Left lung (tissue), 10 donors: Measurements from ENCODE around the gene PEX11G. TPM values are rescaled to one million over a fixed set of nuclear protein-coding genes. Genes with fewer than 3 reads are reported as not detected.

Experiments used
- ATAC-seq: fragments of 200-7000 bp; cut with Tn5 transposase; one replicate; pipeline ENCODE4 v1.9.1; 2020; ENCODE audit warnings: moderate library complexity
- DNase-seq, 4 donors: peaks; one replicate each; pipeline ENCODE4 v3.0.0-alpha.2; 2013 to 2020
- H3K27ac ChIP-seq, 2 donors: fragments of 200-600 bp; sonication (generic) in 1 of 2; one replicate each; pipeline versions ENCODE4 v1.5.0 to v1.8.0; 2020 to 2021
- H3K27me3 ChIP-seq, 2 donors: fragments of 200-600 bp; sonication (generic) in 1 of 2; one replicate each; pipeline versions ENCODE4 v1.5.0 to v1.8.0; 2020 to 2021
- H3K36me3 ChIP-seq, 2 donors: fragments of 200-600 bp; sonication (generic) in 1 of 2; one replicate each; pipeline versions ENCODE4 v1.5.0 to v1.8.0; 2020 to 2021
- H3K4me1 ChIP-seq, 2 donors: fragments of 200-600 bp; one replicate each; pipeline ENCODE4 v1.8.0; 2021
- H3K4me3 ChIP-seq, 2 donors: fragments of 200-600 bp; sonication (generic) in 1 of 2; one replicate each; pipeline versions ENCODE4 v1.5.0 to v1.8.0; 2020 to 2021; ENCODE audit warnings: mild to moderate bottlenecking in 1 of 2
- H3K9me3 ChIP-seq, 2 donors: fragments of 200-600 bp; sonication (generic) in 1 of 2; one replicate each; pipeline versions ENCODE4 v1.5.0 to v1.8.0; 2020 to 2021
- CTCF ChIP-seq, 2 donors: fragments of 200-600 bp; sonication (generic) in 1 of 2; IDR thresholded peaks; one replicate each; pipeline versions ENCODE4 v1.5.0 to v1.8.0; 2021; ENCODE audit warnings: antibody characterized with exemption in 2 of 2
- intact Hi-C, 2 donors: fragments of 100-400 bp; cut with DNase I; formaldehyde crosslinking; loops; one replicate each; pipeline versions ENCODE4 v1.11.2 to v1.14.2; 2022
- polyA plus RNA-seq, 6 donors: library from polyadenylated mRNA; unstranded; fragments of 120-200 nt; gene quantifications; one replicate each; pipeline ENCODE4 v1.2.1, GENCODE V29; 2013; ENCODE audit not compliant: insufficient read length in 6 of 6
- total RNA-seq, 2 donors: library from RNA; stranded (reverse); fragmentation: NEBNext Ultra II Directional; extraction: Animal tissue kit (Norgen Biotek cat#: 25700); gene quantifications; one replicate each; pipeline ENCODE4 v1.2.1, GENCODE V29; 2021
- donor health status: DM: no; HTN: yes; CAD: no.
- donor health status: DM: no; HTN: no; CAD: no.

PEX11G gene
- total and polyA plus RNA-seq, 8 donors = 2.9 to 5.4 (median 4.0) TPM

GRCh38 chr19:7521551-7522071 lies 32.8 kb upstream of the PEX11G start:
- DNase-seq (no peak), ATAC-seq (no peak)
- Histone ChIP-seq H3K4me1 (peaks cover 7 to 42% of the 10 kb centered on the region in 2 donors), H3K36me3 (peaks cover 0 to 45% of the 10 kb centered on the region in 2 donors), H3K4me3 (peak overlapping the region; percentile 92 to 93), H3K27me3 (peaks cover 0 to 14% of the 10 kb centered on the region in 2 donors), H3K27ac (peak overlapping the region; percentile 40 to 73), H3K9me3 (no peaks in the 10 kb centered on the region)
- no peak for TF ChIP-seq CTCF (IDR thresholded peaks at IDR 0.05)
- intact Hi-C loops = no loop called here

GRCh38 chr19:7520131-7521051 lies 31.6 kb upstream of the PEX11G start:
- intact Hi-C loops = no loop called here
- TF ChIP-seq CTCF (IDR thresholded peaks at IDR 0.05) = no peak
- no peak for DNase-seq

GRCh38 chr19:7519361-7520130 lies 30.7 kb upstream of the PEX11G start:
- no peak for TF ChIP-seq CTCF (IDR thresholded peaks at IDR 0.05)
- no peaks in the 10 kb centered on the region for H3K9me3 ChIP-seq
- H3K36me3 ChIP-seq = peaks cover 0 to 24% of the 10 kb centered on the region in 2 donors
- intact Hi-C loops = no loop called here
- peaks cover 0 to 32% of the 10 kb centered on the region in 2 donors for H3K27me3 ChIP-seq
- H3K4me1 ChIP-seq = peaks cover 7 to 48% of the 10 kb centered on the region in 2 donors
- ATAC-seq (no peak), DNase-seq (no peak)
- no peak overlapping the region for H3K27ac ChIP-seq
- H3K4me3 ChIP-seq = no peak overlapping the region

More at GRCh38 chr19:7520131-7521051, 31.6 kb upstream of the PEX11G start:
- no peaks in the 10 kb centered on the region for H3K9me3 ChIP-seq
- H3K27me3 ChIP-seq = peaks cover 0 to 24% of the 10 kb centered on the region in 2 donors
- H3K36me3 ChIP-seq = peaks cover 0 to 33% of the 10 kb centered on the region in 2 donors
- H3K27ac ChIP-seq = no peak overlapping the region
- H3K4me3 ChIP-seq = no peak overlapping the region
- peaks cover 7 to 49% of the 10 kb centered on the region in 2 donors for H3K4me1 ChIP-seq
- ATAC-seq = no peak

GRCh38 chr19:7516878-7517277 lies 28.0 kb upstream of the PEX11G start:
- intact Hi-C loops = no loop called here
- no peak for ATAC-seq
- TF ChIP-seq CTCF (IDR thresholded peaks at IDR 0.05) = no peak
- peak overlapping the region; percentile 77 to 80 for H3K27ac ChIP-seq
- peaks cover 0 to 46% of the 10 kb centered on the region in 2 donors for H3K27me3 ChIP-seq
- H3K9me3 ChIP-seq = no peaks in the 10 kb centered on the region
- peaks cover 0 to 27% of the 10 kb centered on the region in 2 donors for H3K4me1 ChIP-seq
- peaks cover 0 to 18% of the 10 kb centered on the region in 2 donors for H3K36me3 ChIP-seq
- DNase-seq = no peak
- peak overlapping the region; percentile 58 to 62 for H3K4me3 ChIP-seq
